Activated effector memory CD4-positive, alpha-beta T cell treated with anti-CD3 and anti-CD28 coated beads, Interleukin-2, amount 50 U/mL, for 16 hours (primary cell): Measurements from ENCODE around the gene NOP10.

Experiments used
- DNase-seq: peaks from one replicate; pipeline ENCODE4 v3.0.0-alpha.2; 2020

Gene NOP10

GRCh38 chr15:34330279-34330678 is 12.7 kb downstream of the NOP10 start:
- DNase-seq = no peak

- DNase-seq = no peak
Observed at GRCh38 chr15:34329006-34329405, 13.9 kb downstream of the NOP10 start.

GRCh38 chr15:34327906-34328305 is 15.0 kb downstream of the NOP10 start:
- DNase-seq = no peak

- no peak for DNase-seq
Observed at GRCh38 chr15:34325368-34325767, 17.6 kb downstream of the NOP10 start.

- no peak for DNase-seq
Observed at GRCh38 chr15:34324933-34325332, 18.0 kb downstream of the NOP10 start.

GRCh38 chr15:34323217-34323616 is 19.7 kb downstream of the NOP10 start:
- DNase-seq = no peak

- peak; percentile 76 for DNase-seq
Observed at GRCh38 chr15:34318277-34319079, 24.5 kb downstream of the NOP10 start.

GRCh38 chr15:34314491-34315490 is 28.1 kb downstream of the NOP10 start:
- DNase-seq = no peak

- no peak for DNase-seq
Observed at GRCh38 chr15:34311563-34311962, 31.4 kb downstream of the NOP10 start.

- no peak for DNase-seq
Observed at GRCh38 chr15:34304613-34305012, 38.3 kb downstream of the NOP10 start.

GRCh38 chr15:34301058-34301457 is 41.9 kb downstream of the NOP10 start:
- DNase-seq = no peak

- DNase-seq = no peak
Observed at GRCh38 chr15:34297059-34297458, 45.9 kb downstream of the NOP10 start.

- DNase-seq = no peak
Observed at GRCh38 chr15:34292621-34293020, 50.3 kb downstream of the NOP10 start.
